Measurements from ENCODE around the gene HRH3.

The HRH3 gene

DNA sequence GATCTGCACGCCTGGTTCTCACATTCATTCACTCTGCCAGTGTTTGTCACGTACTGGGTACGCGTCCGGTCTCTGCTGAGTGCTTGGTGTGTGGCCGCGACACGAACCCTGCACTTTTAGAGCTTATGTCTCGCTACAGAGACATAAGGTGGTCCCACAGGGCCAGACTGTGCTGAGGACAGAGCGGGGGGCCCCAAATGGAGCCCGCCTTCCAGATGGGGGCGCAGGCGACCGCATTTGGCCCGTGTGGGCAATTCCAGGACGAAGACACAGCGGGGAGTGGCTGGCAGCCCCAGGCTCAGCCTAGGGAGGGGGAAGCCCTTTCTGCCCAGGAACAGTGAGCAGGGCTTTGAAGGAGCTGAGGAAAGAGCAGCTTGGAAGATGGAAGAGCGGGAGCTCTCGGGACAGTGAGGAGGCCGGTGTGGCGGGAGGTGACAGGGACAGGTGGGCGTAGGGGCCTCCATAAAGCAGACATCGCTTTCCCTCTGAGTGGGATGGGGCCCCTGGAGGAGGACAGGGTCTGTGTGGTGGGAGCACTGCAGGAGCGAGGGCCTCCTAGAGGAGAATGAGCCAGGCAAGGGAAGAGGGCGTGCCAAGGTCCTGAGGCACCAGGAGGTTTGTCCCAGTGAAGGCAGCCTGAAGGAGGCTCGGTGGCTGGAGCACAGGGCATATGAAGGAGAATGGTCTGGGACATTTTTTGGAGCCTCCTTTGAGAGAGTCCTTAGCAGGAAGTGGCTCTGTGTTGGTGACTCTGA is 45.0 kb downstream of the HRH3 start:
- no peak for DNase-seq

GRCh38 chr20:62174021-62174804 is 45.9 kb downstream of the HRH3 start:
- no peak for DNase-seq

- no peak for DNase-seq
These were observed 47.4 kb downstream of the HRH3 start for GRCh38 chr20:62172666-62173065.

DNA sequence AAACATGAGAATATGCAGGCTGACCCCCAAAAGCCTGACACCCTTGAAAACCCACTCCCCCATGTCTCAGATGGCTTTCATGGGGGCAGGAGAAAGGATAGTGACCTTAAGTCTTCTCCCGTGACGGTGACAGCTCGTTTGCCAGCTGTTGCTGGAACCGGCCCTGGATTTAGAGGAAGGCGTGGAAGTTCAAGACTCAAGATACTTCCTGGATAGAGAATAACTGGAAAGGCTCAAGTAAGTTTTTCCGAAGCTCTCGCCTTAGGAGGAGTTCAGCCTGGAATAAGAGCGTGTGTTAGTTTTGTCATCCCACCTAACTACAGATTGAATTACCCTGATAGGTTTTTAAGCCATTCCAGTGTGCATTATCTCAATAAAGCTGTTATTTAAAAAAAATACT is 48.8 kb downstream of the HRH3 start:
- DNase-seq: no peak

- no peak for DNase-seq
These were observed 49.5 kb downstream of the HRH3 start for GRCh38 chr20:62170536-62170935.

- no peak for DNase-seq
These were observed 51.1 kb downstream of the HRH3 start for GRCh38 chr20:62168890-62169435.

GRCh38 chr20:62168061-62168460 is 52.0 kb downstream of the HRH3 start:
- no peak for DNase-seq

GRCh38 chr20:62167474-62167873 is 52.6 kb downstream of the HRH3 start:
- DNase-seq: no peak

GRCh38 chr20:62165762-62166399 is 54.2 kb downstream of the HRH3 start:
- no peak for DNase-seq

All from T-helper 1 cell (primary cell).